ENCODE measurements around the gene PGP.

DNA sequence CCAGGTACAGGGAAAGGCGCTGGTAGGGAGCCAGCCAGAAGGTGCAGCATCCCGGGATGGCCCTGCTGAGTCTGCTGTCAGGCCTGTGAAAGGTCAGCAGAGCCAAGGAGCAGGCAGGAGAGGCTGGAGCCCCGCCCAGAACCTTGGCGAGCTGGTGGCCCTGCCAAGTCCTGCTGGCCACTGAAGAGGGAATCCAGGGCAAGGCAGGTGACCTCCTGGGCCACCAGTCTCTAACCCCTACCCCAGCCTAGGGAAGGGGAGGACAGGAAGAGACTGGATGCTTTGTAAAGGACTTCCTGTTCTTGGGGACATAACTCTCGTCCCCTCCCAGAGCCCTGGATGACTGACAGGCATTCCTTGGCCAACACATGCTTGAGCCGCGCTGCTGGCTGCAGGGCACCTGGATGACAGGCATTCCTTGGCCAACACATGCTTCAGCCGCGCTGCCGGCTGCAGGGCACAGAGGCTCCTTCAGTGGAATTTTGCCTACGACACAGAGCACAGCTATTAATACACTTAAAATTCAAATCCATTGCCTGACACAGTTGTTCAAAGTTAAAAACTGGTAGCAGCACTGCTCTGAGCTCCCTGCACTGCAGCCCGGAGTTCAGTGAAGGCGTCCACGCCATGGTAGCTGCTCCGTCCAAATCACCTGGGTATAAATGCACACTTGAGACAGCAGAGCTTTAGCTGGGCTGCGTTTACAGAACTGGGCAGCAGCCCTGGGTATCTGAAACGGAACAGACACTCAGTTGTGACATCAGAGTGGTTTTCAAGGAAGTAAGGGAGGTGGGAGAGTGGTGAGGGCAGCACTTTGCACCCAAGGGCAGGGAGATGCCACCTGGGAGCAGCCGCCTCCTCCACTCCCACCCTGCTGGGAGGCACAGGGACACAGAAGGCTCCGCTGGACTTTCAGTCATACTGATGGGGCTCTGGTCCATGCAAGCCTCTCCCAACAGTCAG lies 2.0 kb downstream of the PGP start:
- 0 out of 2 replicates have a peak, but pooled peaks have one; percentile 15 for TF ChIP-seq POLR2AphosphoS5 (IDR thresholded peaks at IDR 0.05; ENCODE audit: borderline replicate concordance, low read depth, low read length)
- no peak for TF ChIP-seq EZH2 (IDR thresholded peaks at IDR 0.05)

All from SK-N-MC (cell line).